ENCODE measurements around the gene FAM120B.

- TF ChIP-seq SUZ12 (IDR thresholded peaks at IDR 0.05; ENCODE audit: extremely low read depth, insufficient read depth, insufficient read length) (peak; percentile 18), ZNF274 (IDR thresholded peaks at IDR 0.05; ENCODE audit: low read depth, low read length) (no peak), YY1 (IDR thresholded peaks at IDR 0.05; ENCODE audit: insufficient read depth, insufficient read length) (no peak)
These were observed 15.1 kb upstream of the FAM120B start for GRCh38 chr6:170291271-170292110.
